Sigmoid colon (tissue), 7 donors: ENCODE measurements around the gene TMEM253. TPM values are rescaled to one million over a fixed set of nuclear protein-coding genes. Genes with fewer than 3 reads are reported as not detected.

ENCODE experiments used
- DNase-seq: peaks from one replicate; pipeline ENCODE4 v3.0.0-alpha.2; 2019
- H3K27ac ChIP-seq, 4 donors: fragments of 200-600 bp; sonication (generic); one replicate each; pipeline ENCODE4 v1.5.1; 2016 to 2019; ENCODE audit warnings: mild to moderate bottlenecking in 1 of 4
- H3K27me3 ChIP-seq, 3 donors: fragments of 200-600 bp; sonication (generic); one replicate each; pipeline ENCODE4 v1.5.1; 2019; ENCODE audit warnings: mild to moderate bottlenecking in 1 of 3
- H3K36me3 ChIP-seq, 4 donors: fragments of 200-600 bp; sonication (generic); one replicate each; pipeline ENCODE4 v1.5.1; 2016 to 2019
- H3K4me1 ChIP-seq, 4 donors: fragments of 200-600 bp; sonication (generic); one replicate each; pipeline ENCODE4 v1.5.1; 2017 to 2019
- H3K4me3 ChIP-seq, 4 donors: fragments of 200-600 bp; sonication (generic); one replicate each; pipeline ENCODE4 v1.5.1; 2017 to 2019; ENCODE audit warnings: mild to moderate bottlenecking in 2 of 4, moderate library complexity in 1 of 4
- H3K9me3 ChIP-seq, 4 donors: fragments of 200-600 bp in 3 of 4; sonication (generic) in 3 of 4; one replicate each; pipeline versions ENCODE4 v1.5.1 to v1.6.1; 2013 to 2019
- EP300 ChIP-seq, 4 donors: sonication (generic); formaldehyde crosslinking; IDR thresholded peaks; one replicate each; pipeline ENCODE4 v1.6.1; 2017; ENCODE audit warnings: antibody characterized with exemption in 4 of 4
- POLR2A ChIP-seq, 2 donors: fragments of 450-650 bp; IDR thresholded peaks; one replicate each; pipeline ENCODE4 v1.6.1; 2016; ENCODE audit warnings: antibody characterized with exemption in 2 of 2, mild to moderate bottlenecking in 2 of 2, moderate library complexity in 2 of 2
- POLR2AphosphoS5 ChIP-seq, 4 donors: sonication (generic); formaldehyde crosslinking; IDR thresholded peaks; one replicate each; pipeline ENCODE4 v1.6.1; 2017; ENCODE audit warnings: antibody characterized with exemption in 4 of 4
- WGBS, 2 donors: extraction: QIAGEN DNeasy Blood & Tissue Kit; methylation state at CpG; one replicate each; pipeline ENCODE4 v1.1.7; 2013; 5-methylcytosine and 5-hydroxymethylcytosine counted together
- intact Hi-C: fragments of 100-400 bp; cut with DNase I; formaldehyde crosslinking; loops from one replicate; pipeline ENCODE4 v1.15.1; 2023
- polyA plus RNA-seq, 3 donors: library from polyadenylated mRNA; stranded (reverse); fragments of 200-250 nt; gene quantifications; one replicate each; pipeline ENCODE4 v1.2.3, GENCODE V29; 2013
- total RNA-seq, 4 donors: library from RNA; depleted of rRNA; stranded (reverse); fragments of >200 nt; gene quantifications; one replicate each; pipeline ENCODE4 v1.1.0, GENCODE V29; 2016
- TF ChIP-seq, protein P1 (sequence below), 4 experiments: fragments of 450-650 bp in 3 of 4; fragments of 200-600 bp in 1 of 4; IDR thresholded peaks; one replicate each; pipeline ENCODE4 v1.5.1; 2016 to 2019; ENCODE audit warnings: antibody characterized with exemption in 4 of 4, mild to moderate bottlenecking in 3 of 4, moderate library complexity in 2 of 4
- donor health status: healthy with polysubstance abuse.
- donor health status: Bipolar disorder and iron deficiency.
- donor health status: healthy.

Gene TMEM253
- total and polyA plus RNA-seq, 7 donors: 1.1 to 28.4 (median 14.3) TPM; not detected in 3

GRCh38 chr14:21084998-21085853, 15.6 kb upstream of the TMEM253 start:
- peak; percentile 84 for DNase-seq
- Histone ChIP-seq H3K4me1 (peaks cover 0 to 24% (median 21%) of the 10 kb centered on the region in 4 donors), H3K27ac (peak overlapping the region; percentile 29 to 66 (median 47)), H3K9me3 (no peaks in the 10 kb centered on the region), H3K4me3 (no peak overlapping the region), H3K27me3 (no peaks in the 10 kb centered on the region), H3K36me3 (peaks cover 15 to 91% (median 32%) of the 10 kb centered on the region in 4 donors)
- 74 to 82% methylated on average over 17 of the region's 17 CpGs for WGBS, 2 donors
- TF ChIP-seq, protein P1, sequence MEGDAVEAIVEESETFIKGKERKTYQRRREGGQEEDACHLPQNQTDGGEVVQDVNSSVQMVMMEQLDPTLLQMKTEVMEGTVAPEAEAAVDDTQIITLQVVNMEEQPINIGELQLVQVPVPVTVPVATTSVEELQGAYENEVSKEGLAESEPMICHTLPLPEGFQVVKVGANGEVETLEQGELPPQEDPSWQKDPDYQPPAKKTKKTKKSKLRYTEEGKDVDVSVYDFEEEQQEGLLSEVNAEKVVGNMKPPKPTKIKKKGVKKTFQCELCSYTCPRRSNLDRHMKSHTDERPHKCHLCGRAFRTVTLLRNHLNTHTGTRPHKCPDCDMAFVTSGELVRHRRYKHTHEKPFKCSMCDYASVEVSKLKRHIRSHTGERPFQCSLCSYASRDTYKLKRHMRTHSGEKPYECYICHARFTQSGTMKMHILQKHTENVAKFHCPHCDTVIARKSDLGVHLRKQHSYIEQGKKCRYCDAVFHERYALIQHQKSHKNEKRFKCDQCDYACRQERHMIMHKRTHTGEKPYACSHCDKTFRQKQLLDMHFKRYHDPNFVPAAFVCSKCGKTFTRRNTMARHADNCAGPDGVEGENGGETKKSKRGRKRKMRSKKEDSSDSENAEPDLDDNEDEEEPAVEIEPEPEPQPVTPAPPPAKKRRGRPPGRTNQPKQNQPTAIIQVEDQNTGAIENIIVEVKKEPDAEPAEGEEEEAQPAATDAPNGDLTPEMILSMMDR (IDR thresholded peaks at IDR 0.05): no peak
- TF ChIP-seq POLR2AphosphoS5 (IDR thresholded peaks at IDR 0.05) (peak in 3 of 4 donors; percentile 24 to 51 (median 44)), POLR2A (IDR thresholded peaks at IDR 0.05) (no peak), EP300 (IDR thresholded peaks at IDR 0.05) (peak in 1 of 4 donors; percentile 36)
- intact Hi-C loops: no loop called here

DNA sequence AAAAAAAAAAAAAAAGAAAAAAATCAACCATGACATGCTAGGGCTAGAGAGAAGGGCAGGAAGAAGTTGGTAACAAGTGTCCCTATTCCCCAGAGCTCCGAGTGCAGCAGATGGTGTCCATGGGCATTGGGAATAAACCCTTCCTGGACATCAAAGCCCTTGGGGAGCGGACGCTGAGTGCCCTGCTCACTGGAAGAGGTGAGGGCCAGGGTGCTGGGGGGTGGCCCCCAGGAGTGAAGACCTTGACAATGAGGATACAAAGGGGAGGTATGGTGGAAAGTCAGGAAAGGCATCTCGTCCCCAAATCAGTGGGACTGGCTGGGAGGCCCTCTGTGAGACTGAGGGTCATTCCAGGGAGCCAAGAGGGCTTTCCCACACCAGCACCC, 14.0 kb upstream of the TMEM253 start:
- peak overlapping the region in 3 of 4 donors; percentile 19 to 33 (median 26) for H3K27ac ChIP-seq
- DNase-seq: no peak
- peaks cover 0 to 26% (median 22%) of the 10 kb centered on the region in 4 donors for H3K4me1 ChIP-seq
- peak in 1 of 4 donors; percentile 7 for TF ChIP-seq POLR2AphosphoS5 (IDR thresholded peaks at IDR 0.05)
- TF ChIP-seq, protein P1 (IDR thresholded peaks at IDR 0.05): no peak
- no peak overlapping the region for H3K4me3 ChIP-seq
- H3K36me3 ChIP-seq: peaks cover 8 to 91% (median 33%) of the 10 kb centered on the region in 4 donors
- WGBS, 2 donors: 89 to 91% methylated on average over 4 of the region's 4 CpGs
- no peaks in the 10 kb centered on the region for H3K27me3 ChIP-seq
- no peaks in the 10 kb centered on the region for H3K9me3 ChIP-seq
- intact Hi-C loops: no loop called here

- DNase-seq: no peak
- H3K36me3 ChIP-seq: peaks cover 3 to 90% (median 32%) of the 10 kb centered on the region in 4 donors
- 52 to 61% methylated on average over 19 of the region's 19 CpGs for WGBS, 2 donors
- H3K9me3 ChIP-seq: no peaks in the 10 kb centered on the region
- TF ChIP-seq POLR2AphosphoS5 (IDR thresholded peaks at IDR 0.05): peak in 1 of 4 donors; percentile 28
- TF ChIP-seq, protein P1 (IDR thresholded peaks at IDR 0.05): no peak
- no peaks in the 10 kb centered on the region for H3K27me3 ChIP-seq
- H3K4me1 ChIP-seq: peaks cover 0 to 32% (median 28%) of the 10 kb centered on the region in 4 donors
- no peak overlapping the region for H3K4me3 ChIP-seq
- intact Hi-C loops: no loop called here
- H3K27ac ChIP-seq: peak overlapping the region in 3 of 4 donors; percentile 19 to 33 (median 26)
Measured at GRCh38 chr14:21087294-21088091, 13.4 kb upstream of the TMEM253 start.

DNA sequence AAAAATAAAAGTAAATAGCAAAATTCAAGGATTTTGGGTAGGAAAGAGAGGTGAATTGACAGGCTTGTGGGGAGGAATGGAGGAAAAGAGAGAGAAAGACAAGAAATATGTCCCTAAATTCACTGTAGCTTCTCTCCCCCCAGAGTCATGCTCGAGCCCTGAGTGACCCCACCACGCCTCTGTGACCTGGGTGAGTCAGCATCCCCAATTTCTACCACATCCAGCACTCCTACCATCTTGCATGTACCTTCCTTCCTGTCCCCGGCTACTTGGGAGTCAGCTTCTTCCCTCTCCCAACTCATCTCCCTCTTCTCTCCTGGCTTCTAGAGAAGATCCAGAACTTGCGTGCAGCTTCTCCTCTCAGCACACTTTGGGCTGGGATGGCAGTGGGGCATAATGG, 12.2 kb upstream of the TMEM253 start:
- H3K4me1 ChIP-seq: peaks cover 0 to 38% (median 36%) of the 10 kb centered on the region in 4 donors
- no peaks in the 10 kb centered on the region for H3K9me3 ChIP-seq
- peaks cover 0 to 86% (median 32%) of the 10 kb centered on the region in 4 donors for H3K36me3 ChIP-seq
- H3K4me3 ChIP-seq: no peak overlapping the region
- intact Hi-C loops: no loop called here
- no peak for DNase-seq
- 74 to 80% methylated on average over 4 of the region's 4 CpGs for WGBS, 2 donors
- no peaks in the 10 kb centered on the region for H3K27me3 ChIP-seq
- TF ChIP-seq, protein P1 (IDR thresholded peaks at IDR 0.05): no peak
- no peak for TF ChIP-seq POLR2AphosphoS5 (IDR thresholded peaks at IDR 0.05)
- TF ChIP-seq POLR2A (IDR thresholded peaks at IDR 0.05): no peak
- H3K27ac ChIP-seq: no peak overlapping the region
